ENCODE results near the gene AMPD3. TPM values are rescaled to one million over a fixed set of nuclear protein-coding genes. Genes with fewer than 3 reads are reported as not detected.

The AMPD3 gene
- polyA plus RNA-seq, 1 of the 3 experiments (the other 2 are of a cell fraction), result 1.7 TPM

DNA sequence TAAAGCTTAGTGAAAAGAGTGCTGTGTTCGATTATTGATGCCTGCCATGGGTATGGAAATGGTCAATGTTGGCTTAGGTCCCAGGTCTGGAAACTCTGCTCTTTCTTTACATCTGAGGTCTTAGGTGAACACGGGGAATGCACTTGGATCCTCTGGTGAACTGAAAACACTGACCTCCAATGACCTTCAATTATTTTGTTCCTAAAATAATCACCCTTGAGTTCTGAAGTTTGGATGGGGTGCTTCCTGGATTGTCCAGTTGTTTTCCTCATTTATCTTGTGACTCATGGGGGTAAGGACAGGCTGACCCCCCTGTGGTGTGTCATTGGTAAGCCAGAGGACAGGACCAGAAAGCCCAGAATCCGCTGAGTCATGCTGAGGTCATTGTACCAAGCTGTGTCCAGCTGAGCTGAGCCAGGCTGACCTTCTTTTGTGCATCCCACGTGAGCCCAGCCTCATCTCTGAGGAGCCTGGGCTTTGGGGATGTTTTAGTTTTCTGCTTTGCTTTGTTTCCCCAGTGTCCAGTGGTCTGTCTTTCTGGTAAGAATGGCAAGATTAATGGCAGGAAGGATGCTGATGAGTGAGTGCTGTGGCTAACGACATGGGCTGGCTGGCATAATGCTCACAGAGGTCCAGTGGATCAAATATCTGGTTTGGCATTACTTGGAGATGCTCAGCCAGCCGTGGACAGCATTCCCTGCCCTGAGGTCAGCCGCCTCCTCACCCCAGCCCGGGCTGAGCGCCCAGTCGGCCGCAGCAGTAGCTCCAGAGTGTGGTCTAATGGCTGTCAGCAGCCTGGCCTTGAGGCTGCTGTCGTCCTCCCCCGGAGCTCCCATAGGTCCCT lies 35.6 kb downstream of the AMPD3 start (continued):
- TF ChIP-seq ELF1 (IDR thresholded peaks at IDR 0.05), result peak; percentile 74
- no peak for TF ChIP-seq MXI1 (IDR thresholded peaks at IDR 0.05; ENCODE audit: low read depth, low read length)
- TF ChIP-seq FOXM1 (IDR thresholded peaks at IDR 0.05; ENCODE audit: low read depth), result peak; percentile 82
- TF ChIP-seq RFX5 (IDR thresholded peaks at IDR 0.05; ENCODE audit: low read length), result no peak

DNA sequence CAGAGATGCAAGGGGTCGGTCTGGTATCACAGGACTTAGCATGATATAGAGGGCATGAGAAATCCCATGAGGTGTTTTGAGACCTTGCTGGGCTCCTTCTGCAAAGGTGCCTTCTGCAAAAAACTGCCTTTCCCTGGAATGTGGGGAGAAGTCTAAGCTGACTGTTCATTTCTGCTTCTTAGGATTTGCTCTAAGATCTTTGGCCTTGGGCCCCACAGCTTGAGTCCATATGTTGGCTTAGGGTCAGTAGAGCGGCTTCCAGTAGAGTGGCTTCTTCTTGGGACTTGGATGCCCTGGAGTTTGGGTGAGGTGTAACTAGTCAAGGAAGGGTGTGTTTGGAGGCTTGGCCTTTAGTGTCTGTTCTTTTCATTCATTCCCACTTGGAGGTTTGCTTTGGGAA lies 37.0 kb downstream of the AMPD3 start:
- H3F3A ChIP-seq (replicated peaks; ENCODE audit: insufficient read depth), result peaks cover 12% of the 10 kb centered on the region
- H3K4me1 ChIP-seq (ENCODE audit: control insufficient read depth in 1 of 2, insufficient read depth in 2 of 2, low read depth in 1 of 2, low read length in 1 of 2), result peaks cover 7 to 12% of the 10 kb centered on the region in 2 experiments; a peak in 3 of 4 replicates
- no peaks in the 10 kb centered on the region for H3K79me2 ChIP-seq (ENCODE audit: insufficient read depth)
- WGBS (ENCODE audit: low lambda C conversion rate), result 100% methylated on average over 2 of the region's 2 CpGs
- no peak for DNase-seq
- no peaks in the 10 kb centered on the region for H3K36me3 ChIP-seq (replicated peaks in 1 of 2; ENCODE audit: control insufficient read depth in 1 of 2, insufficient read depth in 2 of 2, low read length in 1 of 2)
- no peak overlapping the region for H3K27ac ChIP-seq (ENCODE audit: low read depth in 2 of 2, low read length in 1 of 2)
- no peaks in the 10 kb centered on the region for H3K27me3 ChIP-seq (ENCODE audit: insufficient read depth)
- no peaks in the 10 kb centered on the region for H3K9me2 ChIP-seq
- H3K9ac ChIP-seq, result no peak overlapping the region
- ChIA-PET POLR2A (no interaction called here), CTCF (interaction anchor here (1.1 kb wide), 2 partner anchors 12 to 20 kb away, joined by 3 to 4 read pairs; no protein-coding TSS in a partner anchor)
- H3K9me3 ChIP-seq, result no peaks in the 10 kb centered on the region
- no peak overlapping the region for H3K4me3 ChIP-seq (ENCODE audit: low read depth in 2 of 2, low read length in 1 of 2)
- no peaks in the 10 kb centered on the region for H4K20me1 ChIP-seq (ENCODE audit: insufficient read depth)
- TF ChIP-seq CHD2 (IDR thresholded peaks at IDR 0.05; ENCODE audit: low read length, partially characterized antibody) (no peak), TEAD4 (IDR thresholded peaks at IDR 0.05; ENCODE audit: borderline replicate concordance, insufficient read depth) (no peak)
- H2AFZ ChIP-seq (ENCODE audit: low read depth), result no peak overlapping the region
- H3K4me2 ChIP-seq, result no peak overlapping the region

DNA sequence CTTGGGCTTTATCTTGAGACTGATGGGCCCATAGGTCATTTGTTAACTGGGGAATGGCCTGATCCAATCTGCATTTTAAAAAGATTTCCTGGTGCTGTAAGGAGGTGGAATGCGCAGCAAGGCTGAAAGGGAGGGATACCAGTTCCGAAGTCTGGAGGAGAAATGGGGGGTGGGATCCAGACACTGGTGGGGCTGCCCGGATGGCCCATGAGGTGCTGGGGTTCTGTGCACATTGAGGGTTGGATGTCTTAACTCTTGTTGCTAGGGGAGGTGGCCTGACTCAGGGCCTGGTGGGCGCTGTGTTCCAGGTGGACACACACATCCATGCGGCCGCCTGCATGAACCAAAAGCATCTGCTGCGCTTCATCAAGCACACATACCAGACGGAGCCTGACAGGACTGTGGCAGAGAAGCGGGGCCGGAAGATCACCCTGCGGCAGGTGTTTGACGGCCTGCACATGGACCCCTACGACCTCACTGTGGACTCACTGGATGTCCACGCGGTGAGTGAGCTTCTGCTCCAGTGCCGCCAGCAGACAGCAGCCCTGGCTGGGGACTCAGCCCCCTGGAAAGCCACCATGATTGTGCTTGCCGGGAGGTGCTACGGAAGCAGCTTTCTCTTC lies 38.1 kb downstream of the AMPD3 start:
- H3K9me2 ChIP-seq, result no peaks in the 10 kb centered on the region
- no peak overlapping the region for H3K27ac ChIP-seq (ENCODE audit: low read depth in 2 of 2, low read length in 1 of 2)
- CTCF ChIA-PET, result interaction anchor here (0.6 kb wide), 1 partner anchor 570 kb away, joined by 3 read pairs; no protein-coding TSS in a partner anchor
- H3F3A ChIP-seq (replicated peaks; ENCODE audit: insufficient read depth), result peaks cover 12% of the 10 kb centered on the region
- 98% methylated on average over 6 of the region's 18 CpGs for WGBS (ENCODE audit: low lambda C conversion rate)
- H4K20me1 ChIP-seq (ENCODE audit: insufficient read depth), result no peaks in the 10 kb centered on the region
- no peak overlapping the region for H3K4me2 ChIP-seq
- TF ChIP-seq CHD2 (IDR thresholded peaks at IDR 0.05; ENCODE audit: low read length, partially characterized antibody), result no peak
- TF ChIP-seq FOSL2 (IDR thresholded peaks at IDR 0.05; ENCODE audit: borderline replicate concordance, low read depth), result no peak
- TF ChIP-seq, protein P1, sequence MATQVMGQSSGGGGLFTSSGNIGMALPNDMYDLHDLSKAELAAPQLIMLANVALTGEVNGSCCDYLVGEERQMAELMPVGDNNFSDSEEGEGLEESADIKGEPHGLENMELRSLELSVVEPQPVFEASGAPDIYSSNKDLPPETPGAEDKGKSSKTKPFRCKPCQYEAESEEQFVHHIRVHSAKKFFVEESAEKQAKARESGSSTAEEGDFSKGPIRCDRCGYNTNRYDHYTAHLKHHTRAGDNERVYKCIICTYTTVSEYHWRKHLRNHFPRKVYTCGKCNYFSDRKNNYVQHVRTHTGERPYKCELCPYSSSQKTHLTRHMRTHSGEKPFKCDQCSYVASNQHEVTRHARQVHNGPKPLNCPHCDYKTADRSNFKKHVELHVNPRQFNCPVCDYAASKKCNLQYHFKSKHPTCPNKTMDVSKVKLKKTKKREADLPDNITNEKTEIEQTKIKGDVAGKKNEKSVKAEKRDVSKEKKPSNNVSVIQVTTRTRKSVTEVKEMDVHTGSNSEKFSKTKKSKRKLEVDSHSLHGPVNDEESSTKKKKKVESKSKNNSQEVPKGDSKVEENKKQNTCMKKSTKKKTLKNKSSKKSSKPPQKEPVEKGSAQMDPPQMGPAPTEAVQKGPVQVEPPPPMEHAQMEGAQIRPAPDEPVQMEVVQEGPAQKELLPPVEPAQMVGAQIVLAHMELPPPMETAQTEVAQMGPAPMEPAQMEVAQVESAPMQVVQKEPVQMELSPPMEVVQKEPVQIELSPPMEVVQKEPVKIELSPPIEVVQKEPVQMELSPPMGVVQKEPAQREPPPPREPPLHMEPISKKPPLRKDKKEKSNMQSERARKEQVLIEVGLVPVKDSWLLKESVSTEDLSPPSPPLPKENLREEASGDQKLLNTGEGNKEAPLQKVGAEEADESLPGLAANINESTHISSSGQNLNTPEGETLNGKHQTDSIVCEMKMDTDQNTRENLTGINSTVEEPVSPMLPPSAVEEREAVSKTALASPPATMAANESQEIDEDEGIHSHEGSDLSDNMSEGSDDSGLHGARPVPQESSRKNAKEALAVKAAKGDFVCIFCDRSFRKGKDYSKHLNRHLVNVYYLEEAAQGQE (IDR thresholded peaks at IDR 0.05; ENCODE audit: low read depth, low read length), result no peak
- TF ChIP-seq GABPA (IDR thresholded peaks at IDR 0.05; ENCODE audit: low read depth), result no peak
- TF ChIP-seq, protein P2, sequence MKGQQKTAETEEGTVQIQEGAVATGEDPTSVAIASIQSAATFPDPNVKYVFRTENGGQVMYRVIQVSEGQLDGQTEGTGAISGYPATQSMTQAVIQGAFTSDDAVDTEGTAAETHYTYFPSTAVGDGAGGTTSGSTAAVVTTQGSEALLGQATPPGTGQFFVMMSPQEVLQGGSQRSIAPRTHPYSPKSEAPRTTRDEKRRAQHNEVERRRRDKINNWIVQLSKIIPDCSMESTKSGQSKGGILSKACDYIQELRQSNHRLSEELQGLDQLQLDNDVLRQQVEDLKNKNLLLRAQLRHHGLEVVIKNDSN (IDR thresholded peaks at IDR 0.05; ENCODE audit: borderline replicate concordance, low read depth), result no peak
- no peak for TF ChIP-seq EP300 (IDR thresholded peaks at IDR 0.05; ENCODE audit: borderline replicate concordance in 1 of 2, low read depth in 1 of 2, low read length in 1 of 2)
- TF ChIP-seq, protein P3, sequence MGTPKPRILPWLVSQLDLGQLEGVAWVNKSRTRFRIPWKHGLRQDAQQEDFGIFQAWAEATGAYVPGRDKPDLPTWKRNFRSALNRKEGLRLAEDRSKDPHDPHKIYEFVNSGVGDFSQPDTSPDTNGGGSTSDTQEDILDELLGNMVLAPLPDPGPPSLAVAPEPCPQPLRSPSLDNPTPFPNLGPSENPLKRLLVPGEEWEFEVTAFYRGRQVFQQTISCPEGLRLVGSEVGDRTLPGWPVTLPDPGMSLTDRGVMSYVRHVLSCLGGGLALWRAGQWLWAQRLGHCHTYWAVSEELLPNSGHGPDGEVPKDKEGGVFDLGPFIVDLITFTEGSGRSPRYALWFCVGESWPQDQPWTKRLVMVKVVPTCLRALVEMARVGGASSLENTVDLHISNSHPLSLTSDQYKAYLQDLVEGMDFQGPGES (IDR thresholded peaks at IDR 0.05; ENCODE audit: low read depth, low read length), result no peak
- TF ChIP-seq, protein P4, sequence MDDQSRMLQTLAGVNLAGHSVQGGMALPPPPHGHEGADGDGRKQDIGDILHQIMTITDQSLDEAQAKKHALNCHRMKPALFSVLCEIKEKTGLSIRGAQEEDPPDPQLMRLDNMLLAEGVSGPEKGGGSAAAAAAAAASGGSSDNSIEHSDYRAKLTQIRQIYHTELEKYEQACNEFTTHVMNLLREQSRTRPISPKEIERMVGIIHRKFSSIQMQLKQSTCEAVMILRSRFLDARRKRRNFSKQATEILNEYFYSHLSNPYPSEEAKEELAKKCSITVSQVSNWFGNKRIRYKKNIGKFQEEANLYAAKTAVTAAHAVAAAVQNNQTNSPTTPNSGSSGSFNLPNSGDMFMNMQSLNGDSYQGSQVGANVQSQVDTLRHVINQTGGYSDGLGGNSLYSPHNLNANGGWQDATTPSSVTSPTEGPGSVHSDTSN (IDR thresholded peaks at IDR 0.05), result no peak
- TF ChIP-seq MXI1 (IDR thresholded peaks at IDR 0.05; ENCODE audit: low read depth, low read length), result no peak
- no peak for TF ChIP-seq NRF1 (IDR thresholded peaks at IDR 0.05; ENCODE audit: low read depth, low read length)
- no peak for TF ChIP-seq TEAD4 (IDR thresholded peaks at IDR 0.05; ENCODE audit: borderline replicate concordance, insufficient read depth)
- no peaks in the 10 kb centered on the region for H3K36me3 ChIP-seq (replicated peaks in 1 of 2; ENCODE audit: control insufficient read depth in 1 of 2, insufficient read depth in 2 of 2, low read length in 1 of 2)
- no peak overlapping the region for H3K4me3 ChIP-seq (ENCODE audit: low read depth in 2 of 2, low read length in 1 of 2)
- peaks cover 7 to 12% of the 10 kb centered on the region in 2 experiments; a peak in 3 of 4 replicates for H3K4me1 ChIP-seq (ENCODE audit: control insufficient read depth in 1 of 2, insufficient read depth in 2 of 2, low read depth in 1 of 2, low read length in 1 of 2)
- POLR2A ChIA-PET, result no interaction called here
- no peaks in the 10 kb centered on the region for H3K27me3 ChIP-seq (ENCODE audit: insufficient read depth)
- H3K9ac ChIP-seq, result no peak overlapping the region
- no peaks in the 10 kb centered on the region for H3K9me3 ChIP-seq
- H2AFZ ChIP-seq (ENCODE audit: low read depth), result no peak overlapping the region
- DNase-seq, result no peak
- H3K79me2 ChIP-seq (ENCODE audit: insufficient read depth), result no peaks in the 10 kb centered on the region
